Neutrophil (primary cell): Measurements from ENCODE around the gene RPLP2.
A peak's percentile ranks its signal among the peaks of the same experiment; 100 is the strongest.

Source experiments
- H3K27ac ChIP-seq: fragments of 200-600 bp; sonication (generic); 2 replicates; pipeline ENCODE4 v1.5.1; 2016; ENCODE audit warnings: mild to moderate bottlenecking, moderate library complexity
- H3K27me3 ChIP-seq: fragments of 200-600 bp; sonication (generic); 2 replicates; pipeline ENCODE4 v1.6.0; 2016; ENCODE audit warnings: mild to moderate bottlenecking
- H3K36me3 ChIP-seq: fragments of 200-600 bp; sonication (generic); 2 replicates; pipeline ENCODE4 v1.5.1; 2017
- H3K4me1 ChIP-seq, 2 experiments: fragments of 200-600 bp in 1 of 2; sonication (generic) in 1 of 2; 1 replicate in 1 of 2; 2 replicates in 1 of 2; pipeline versions ENCODE4 v1.5.1 to v1.6.1; 2013 to 2016; ENCODE audit warnings: low read depth in 1 of 2, low read length in 1 of 2, mild to moderate bottlenecking in 1 of 2, moderate library complexity in 1 of 2; ENCODE audit not compliant: control insufficient read depth in 1 of 2, insufficient read depth in 1 of 2
- H3K4me3 ChIP-seq, 2 experiments: fragments of 200-600 bp in 1 of 2; sonication (generic) in 1 of 2; 1 replicate in 1 of 2; 2 replicates in 1 of 2; pipeline ENCODE4 v1.5.1; 2013 to 2016; ENCODE audit warnings: low read depth in 1 of 2, low read length in 1 of 2, mild to moderate bottlenecking in 1 of 2, moderate library complexity in 1 of 2
- H3K9me3 ChIP-seq: fragments of 200-600 bp; sonication (generic); 2 replicates; pipeline ENCODE4 v1.5.1; 2016
- CTCF ChIP-seq: fragments of 200-600 bp; sonication (generic); IDR thresholded peaks from 2 replicates; pipeline ENCODE4 v1.5.1; 2016; ENCODE audit warnings: antibody characterized with exemption

The RPLP2 gene

GRCh38 chr11:776561-777287 is 33.0 kb upstream of the RPLP2 start:
- no peaks in the 10 kb centered on the region for H3K27me3 ChIP-seq
- peaks cover 4% of the 10 kb centered on the region for H3K36me3 ChIP-seq
- H3K4me3 ChIP-seq: peak overlapping the region; percentile 68 to 95
- peaks cover 20 to 21% of the 10 kb centered on the region in 2 experiments for H3K4me1 ChIP-seq
- TF ChIP-seq CTCF: no peak
- H3K9me3 ChIP-seq: no peaks in the 10 kb centered on the region
- peak overlapping the region; percentile 75 for H3K27ac ChIP-seq

- peaks cover 20 to 21% of the 10 kb centered on the region in 2 experiments for H3K4me1 ChIP-seq
- peak within 1 kb of the TSS; percentile 68 to 95 for H3K4me3 ChIP-seq
- no peaks in the 10 kb centered on the region for H3K27me3 ChIP-seq
- peak within 1 kb of the TSS; percentile 75 for H3K27ac ChIP-seq
- H3K9me3 ChIP-seq: no peaks in the 10 kb centered on the region
- peak; percentile 32 for TF ChIP-seq CTCF
- H3K36me3 ChIP-seq: peaks cover 4% of the 10 kb centered on the region
These were observed 32.2 kb upstream of the RPLP2 start, which contains the start of gene GATD1 for GRCh38 chr11:777288-778255. TSS of gene GATD1 (minus strand) at chr11:777487. CDS start at chr11:777462, 25 bp downstream.

- Histone ChIP-seq H3K27ac (no peak overlapping the region), H3K36me3 (no peaks in the 10 kb centered on the region), H3K27me3 (no peaks in the 10 kb centered on the region), H3K4me3 (no peak overlapping the region), H3K9me3 (no peaks in the 10 kb centered on the region), H3K4me1 (peaks cover 20 to 21% of the 10 kb centered on the region in 2 experiments)
- TF ChIP-seq CTCF: no peak
These were observed 30.5 kb upstream of the RPLP2 start for GRCh38 chr11:778976-779954.

GRCh38 chr11:779955-780532 is 29.7 kb upstream of the RPLP2 start:
- TF ChIP-seq CTCF: no peak
- Histone ChIP-seq H3K36me3 (no peaks in the 10 kb centered on the region), H3K27me3 (no peaks in the 10 kb centered on the region), H3K4me1 (peaks cover 20 to 21% of the 10 kb centered on the region in 2 experiments), H3K4me3 (no peak overlapping the region), H3K27ac (no peak overlapping the region), H3K9me3 (no peaks in the 10 kb centered on the region)
